Stimulated activated naive CD4-positive, alpha-beta T cell treated with Interleukin-2 at 50 U/mL for 16 hours (primary cell): Measurements from ENCODE around the gene AGRN.
"Not testable (repeated sequence)": the region's sequence is repeated elsewhere in the genome, so short reads cannot be mapped to it uniquely, and the experiment has no call there.

Source experiments
- DNase-seq: peaks from one replicate; lab custom pipeline; 2025; lab: John Stamatoyannopoulos, UW

Gene AGRN

GRCh38 chr1:1020000-1020404 lies at the start of gene AGRN:
AGRN (plus strand) TSS chr1:1020120; CDS start chr1:1020173, 53 bp downstream.
- DNase-seq, result no peak

- no peak for DNase-seq
These were observed 49.5 kb upstream of the AGRN start for GRCh38 chr1:970242-970972.

DNA sequence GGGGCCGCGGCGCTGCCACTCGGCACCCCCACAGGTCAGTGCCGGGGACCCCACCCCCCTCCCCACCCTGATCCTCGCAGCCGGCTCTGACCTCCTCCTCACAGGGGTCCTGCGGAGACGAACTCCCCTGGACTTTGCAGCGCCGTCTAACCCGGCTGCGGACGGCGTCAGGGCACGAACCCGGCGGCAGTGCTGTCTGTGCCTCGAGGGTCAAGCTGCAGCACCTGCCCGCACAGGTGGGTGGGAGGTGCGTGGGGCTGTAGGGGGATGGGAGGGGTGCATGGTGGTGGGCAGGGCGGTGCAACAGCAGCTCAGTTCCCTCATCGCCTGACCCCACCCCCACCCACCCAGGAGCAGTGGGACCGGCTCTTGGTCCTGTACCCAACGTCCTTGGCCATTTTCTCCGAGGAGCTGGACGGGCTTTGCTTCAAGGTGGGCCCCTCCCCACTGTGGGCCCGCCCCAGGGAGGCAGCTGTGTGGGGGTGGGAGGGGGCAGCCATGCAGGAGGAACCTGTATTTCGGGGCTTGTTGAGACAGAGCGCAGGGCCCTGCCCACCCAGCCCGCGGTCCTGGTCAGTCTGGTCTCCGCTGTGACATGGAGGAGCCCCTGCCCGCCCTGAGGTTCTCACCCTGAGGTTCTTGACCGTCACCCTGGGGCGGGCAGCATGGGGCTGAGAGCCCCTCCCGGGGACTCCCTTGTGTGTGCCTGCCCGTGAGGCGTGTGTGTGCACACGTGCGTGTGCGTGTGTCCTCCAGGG lies 48.8 kb upstream of the AGRN start:
- no peak for DNase-seq

DNA sequence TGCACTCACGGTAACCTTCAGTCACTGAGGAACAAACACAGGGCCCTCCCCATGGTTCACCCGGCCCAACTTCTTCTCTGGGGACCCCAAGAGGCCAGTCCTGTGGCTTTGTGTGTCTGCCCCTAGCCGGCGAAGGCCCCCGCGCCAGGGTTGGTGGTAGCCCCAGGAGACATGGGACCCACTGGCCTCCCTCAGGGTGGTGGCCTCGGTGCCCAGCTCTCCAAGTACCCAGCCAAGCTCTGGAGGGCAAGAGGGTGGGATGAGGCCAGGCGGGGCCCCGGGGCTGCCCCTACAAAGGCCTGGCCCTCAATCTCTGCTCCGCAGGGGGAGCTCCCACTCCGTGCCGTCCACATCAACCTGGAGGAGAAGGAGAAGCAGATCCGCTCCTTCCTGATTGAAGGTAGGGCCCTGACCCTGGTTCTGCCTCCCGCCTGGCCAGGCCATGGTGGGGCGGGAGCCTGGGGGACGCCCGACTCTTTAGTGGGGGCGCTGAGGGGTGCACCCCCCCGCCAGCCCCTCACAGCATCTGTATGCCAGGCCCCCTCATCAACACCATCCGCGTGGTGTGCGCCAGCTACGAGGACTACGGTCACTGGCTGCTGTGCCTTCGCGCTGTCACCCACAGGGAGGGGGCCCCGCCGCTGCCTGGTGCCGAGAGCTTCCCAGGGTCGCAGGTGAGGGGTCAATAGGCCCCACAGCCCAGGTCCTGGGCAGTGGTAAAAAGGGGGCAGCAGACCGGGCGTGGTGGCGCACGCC lies 48.0 kb upstream of the AGRN start:
- DNase-seq, result no peak

DNA sequence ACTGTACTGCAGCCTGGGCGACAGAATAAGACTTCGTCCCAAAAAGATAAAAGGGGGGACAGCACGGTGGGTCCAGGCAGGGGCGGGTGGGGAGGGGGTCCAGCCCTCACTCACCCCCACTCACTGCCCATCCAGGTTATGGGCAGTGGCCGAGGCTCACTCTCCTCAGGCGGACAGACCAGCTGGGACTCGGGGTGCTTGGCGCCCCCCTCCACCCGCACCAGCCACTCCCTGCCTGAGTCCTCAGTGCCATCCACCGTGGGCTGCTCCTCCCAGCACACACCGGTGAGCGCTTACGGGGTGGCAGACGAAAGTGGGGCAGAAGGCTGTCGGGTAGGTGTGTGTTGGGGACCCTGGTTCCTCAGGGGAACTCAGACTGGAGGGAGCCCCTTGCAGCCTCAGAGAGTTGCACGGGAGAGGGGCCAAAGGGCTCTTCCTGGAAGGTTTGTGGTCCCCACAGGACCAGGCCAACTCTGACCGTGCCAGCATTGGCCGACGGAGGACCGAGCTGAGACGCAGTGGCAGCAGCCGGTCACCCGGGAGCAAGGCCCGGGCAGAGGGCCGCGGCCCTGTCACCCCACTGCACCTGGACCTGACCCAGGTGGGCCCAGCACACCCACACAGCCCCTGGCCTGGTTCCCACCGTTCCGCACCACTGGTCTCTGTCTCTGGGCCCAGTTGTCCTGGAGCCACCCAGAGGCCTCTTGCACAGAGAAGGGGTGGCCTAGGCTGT lies 47.0 kb upstream of the AGRN start:
- DNase-seq, result no peak

GRCh38 chr1:973459-974292 lies 46.2 kb upstream of the AGRN start:
- DNase-seq, result no peak

- no peak for DNase-seq
These were observed 45.7 kb upstream of the AGRN start for GRCh38 chr1:974293-974640.

GRCh38 chr1:974687-975328 lies 45.1 kb upstream of the AGRN start:
- DNase-seq, result no peak

GRCh38 chr1:975365-975764 lies 44.6 kb upstream of the AGRN start:
- DNase-seq, result no peak

GRCh38 chr1:975896-976683 lies 43.8 kb upstream of the AGRN start:
- DNase-seq, result peak; percentile 15

DNA sequence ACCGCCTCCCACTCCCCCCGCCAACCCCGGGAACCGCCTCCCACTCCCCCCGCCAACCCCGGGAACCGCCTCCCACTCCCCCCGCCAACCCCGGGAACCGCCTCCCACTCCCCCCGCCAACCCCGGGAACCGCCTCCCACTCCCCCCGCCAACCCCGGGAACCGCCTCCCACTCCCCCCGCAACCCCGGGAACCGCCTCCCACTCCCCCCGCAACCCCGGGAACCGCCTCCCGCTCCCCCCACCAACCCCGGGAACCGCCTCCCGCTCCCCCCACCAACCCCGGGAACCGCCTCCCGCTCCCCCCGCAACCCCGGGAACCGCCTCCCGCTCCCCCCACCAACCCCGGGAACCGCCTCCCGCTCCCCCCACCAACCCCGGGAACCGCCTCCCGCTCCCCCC lies 43.1 kb upstream of the AGRN start:
- DNase-seq, result not testable (repeated sequence)

DNA sequence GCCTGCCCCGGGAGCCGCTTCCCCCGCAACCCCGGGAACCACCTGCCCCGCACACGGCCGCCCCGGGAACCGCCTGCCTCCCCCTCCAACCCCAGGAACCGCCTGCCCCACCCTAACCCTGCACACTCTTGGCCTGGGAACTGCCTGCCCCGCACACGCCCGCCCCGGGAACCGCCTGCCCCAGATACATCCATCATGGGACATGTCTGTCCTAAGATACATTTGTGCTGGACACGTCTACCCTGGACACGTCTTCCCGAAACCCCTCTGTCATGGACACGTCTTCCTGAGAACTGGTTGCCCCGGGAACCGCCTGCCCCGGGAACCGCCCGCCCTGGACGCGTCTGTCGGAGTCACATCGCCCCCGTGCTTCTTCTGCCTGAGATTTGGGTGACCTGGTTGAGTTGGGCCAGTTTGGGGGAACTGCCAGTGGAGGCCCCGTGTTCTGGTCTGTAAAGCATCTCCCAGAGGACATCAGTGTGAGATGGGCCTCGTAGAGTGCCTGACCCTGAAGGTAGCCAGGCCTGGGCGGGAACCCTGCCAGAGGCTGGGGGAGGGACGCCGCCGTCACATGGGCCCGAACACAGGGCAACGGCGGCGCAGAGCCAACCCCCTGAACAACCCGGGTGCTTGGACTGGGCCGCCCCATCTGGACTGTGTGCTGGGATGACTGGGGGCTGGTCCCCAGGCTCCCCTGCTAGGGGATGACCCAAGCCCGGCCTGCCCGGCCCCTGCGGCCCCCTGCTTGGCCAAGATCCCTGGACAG lies 41.7 kb upstream of the AGRN start:
- DNase-seq, result no peak

GRCh38 chr1:978835-979743 lies 40.8 kb upstream of the AGRN start:
- DNase-seq, result no peak

- no peak for DNase-seq
These were observed 40.2 kb upstream of the AGRN start for GRCh38 chr1:979744-980072.

GRCh38 chr1:980137-980571 lies 39.8 kb upstream of the AGRN start:
- no peak for DNase-seq

GRCh38 chr1:980602-981395 lies 39.1 kb upstream of the AGRN start:
- no peak for DNase-seq

- DNase-seq, result no peak
These were observed 38.4 kb upstream of the AGRN start for GRCh38 chr1:981491-981954.
